Astrocyte (in vitro differentiated cells and primary cell): ENCODE measurements around the gene TMEM170B. TPM values are rescaled to one million over a fixed set of nuclear protein-coding genes. Genes with fewer than 3 reads are reported as not detected.

Experiments
- DNase-seq: peaks from one replicate; pipeline ENCODE4 v3.0.0-alpha.2; 2010; ENCODE audit warnings: low read depth
- FAIRE-seq: peaks from 2 replicates; lab custom pipeline; 2011; peaks lifted over from hg19 to GRCh38; lab: Jason Lieb, UNC
- H2AFZ ChIP-seq: 2 replicates; pipeline ENCODE4 v1.6.0; 2012; ENCODE audit warnings: low read depth, low read length, inconsistent platforms
- H3K27ac ChIP-seq: 2 replicates; pipeline ENCODE4 v1.5.1; 2011; ENCODE audit warnings: low read depth, low read length, inconsistent platforms
- H3K27me3 ChIP-seq: 2 replicates; pipeline ENCODE4 v1.6.0; 2011; ENCODE audit warnings: low read length, inconsistent platforms; ENCODE audit not compliant: insufficient read depth
- H3K36me3 ChIP-seq: 2 replicates; pipeline ENCODE4 v1.5.1; 2011; ENCODE audit warnings: low read length, inconsistent platforms; ENCODE audit not compliant: insufficient read depth
- H3K4me1 ChIP-seq: 2 replicates; pipeline ENCODE4 v1.5.1; 2011; ENCODE audit warnings: low read length, inconsistent platforms; ENCODE audit not compliant: insufficient read depth
- H3K4me2 ChIP-seq: 2 replicates; pipeline ENCODE4 v1.6.0; 2012; ENCODE audit warnings: low read length, inconsistent platforms
- H3K4me3 ChIP-seq: 2 replicates; pipeline ENCODE4 v1.5.1; 2011; ENCODE audit warnings: low read depth, mild to moderate bottlenecking, low read length, inconsistent platforms; ENCODE audit not compliant: insufficient read depth
- H3K79me2 ChIP-seq: 2 replicates; pipeline ENCODE4 v1.6.0; 2012; ENCODE audit warnings: mild to moderate bottlenecking, low read length, inconsistent platforms; ENCODE audit not compliant: insufficient read depth
- H3K9ac ChIP-seq: 2 replicates; pipeline ENCODE4 v1.6.0; 2012; ENCODE audit warnings: mild to moderate bottlenecking, low read length, inconsistent platforms
- H3K9me3 ChIP-seq: 2 replicates; pipeline ENCODE4 v1.5.1; 2012; ENCODE audit warnings: low read depth, mild to moderate bottlenecking, low read length, inconsistent platforms; ENCODE audit not compliant: insufficient read depth
- H4K20me1 ChIP-seq: 2 replicates; pipeline ENCODE4 v1.6.0; 2012; ENCODE audit warnings: low read length, inconsistent platforms; ENCODE audit not compliant: insufficient read depth
- H3K27ac Mint-ChIP-seq: one replicate; pipeline ENCODE4 v1.8.0; 2021; ENCODE audit warnings: mild to moderate bottlenecking, mixed read lengths; ENCODE audit not compliant: unreplicated experiment
- H3K27me3 Mint-ChIP-seq: one replicate; pipeline ENCODE4 v1.8.0; 2021; ENCODE audit warnings: low read depth, mixed read lengths; ENCODE audit not compliant: unreplicated experiment
- H3K36me3 Mint-ChIP-seq: one replicate; pipeline ENCODE4 v1.8.0; 2021; ENCODE audit warnings: low read depth, mixed read lengths; ENCODE audit not compliant: unreplicated experiment
- H3K4me1 Mint-ChIP-seq: one replicate; pipeline ENCODE4 v1.8.0; 2021; ENCODE audit warnings: low read depth, mixed read lengths; ENCODE audit not compliant: unreplicated experiment
- H3K4me3 Mint-ChIP-seq: one replicate; pipeline ENCODE4 v1.8.0; 2021; ENCODE audit warnings: mild to moderate bottlenecking, moderate library complexity, mixed read lengths; ENCODE audit not compliant: unreplicated experiment
- H3K9me3 Mint-ChIP-seq: one replicate; pipeline ENCODE4 v1.8.0; 2021; ENCODE audit warnings: mild to moderate bottlenecking, mixed read lengths; ENCODE audit not compliant: unreplicated experiment
- EZH2 ChIP-seq: IDR thresholded peaks from 2 replicates; pipeline ENCODE4 v1.6.1; 2012; ENCODE audit warnings: mild to moderate bottlenecking, low read length, inconsistent platforms; ENCODE audit not compliant: insufficient read depth
- total RNA-seq: library from RNA; stranded (reverse); gene quantifications from 2 replicates; pipeline ENCODE4 v1.2.1, GENCODE V29; 2021
- TF ChIP-seq, protein P1 (sequence below): IDR thresholded peaks from 2 replicates; pipeline ENCODE4 v1.5.1; 2011; ENCODE audit warnings: low read depth, mild to moderate bottlenecking, inconsistent platforms, low read length, moderate library complexity; ENCODE audit not compliant: insufficient read depth

TMEM170B gene
- total RNA-seq, 1 donor from 2014 or later, result 2.5 TPM

DNA sequence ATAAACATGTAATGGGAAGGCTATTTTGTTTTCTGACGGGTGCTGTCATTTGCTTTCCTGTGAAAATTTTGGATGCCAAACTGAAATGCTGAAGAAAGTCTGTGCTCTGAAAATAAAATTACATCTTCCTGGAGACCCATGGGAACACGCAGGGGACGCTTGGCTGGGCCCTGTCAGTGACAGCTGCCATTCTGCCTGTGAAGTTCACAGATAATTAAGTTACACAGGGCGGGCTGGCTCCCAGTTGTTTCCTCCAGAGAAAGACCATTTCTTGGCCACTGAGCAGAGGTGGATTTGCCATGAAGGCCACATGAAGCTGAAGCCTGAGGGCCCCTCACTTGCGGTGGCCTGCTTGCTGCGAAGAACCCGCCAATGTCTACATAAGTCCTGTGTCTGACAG lies 93.5 kb downstream of the TMEM170B start:
- no peak for FAIRE-seq
- no peaks in the 10 kb centered on the region for H3K79me2 ChIP-seq
- H3K4me1 ChIP-seq, result peaks cover 12% of the 10 kb centered on the region
- H3K27me3 ChIP-seq, result no peaks in the 10 kb centered on the region
- H3K36me3 ChIP-seq, result no peaks in the 10 kb centered on the region
- H3K4me2 ChIP-seq, result no peak overlapping the region
- no peak overlapping the region for H3K27ac Mint-ChIP-seq
- H3K9me3 ChIP-seq, result no peaks in the 10 kb centered on the region
- no peak overlapping the region for H2AFZ ChIP-seq
- no peaks in the 10 kb centered on the region for H3K9me3 Mint-ChIP-seq
- no peaks in the 10 kb centered on the region for H4K20me1 ChIP-seq
- no peak for DNase-seq
- H3K27me3 Mint-ChIP-seq, result no peaks in the 10 kb centered on the region
- no peak overlapping the region for H3K4me3 ChIP-seq
- H3K4me1 Mint-ChIP-seq, result peaks cover 11% of the 10 kb centered on the region
- TF ChIP-seq EZH2, result no peak
- TF ChIP-seq, protein P1, sequence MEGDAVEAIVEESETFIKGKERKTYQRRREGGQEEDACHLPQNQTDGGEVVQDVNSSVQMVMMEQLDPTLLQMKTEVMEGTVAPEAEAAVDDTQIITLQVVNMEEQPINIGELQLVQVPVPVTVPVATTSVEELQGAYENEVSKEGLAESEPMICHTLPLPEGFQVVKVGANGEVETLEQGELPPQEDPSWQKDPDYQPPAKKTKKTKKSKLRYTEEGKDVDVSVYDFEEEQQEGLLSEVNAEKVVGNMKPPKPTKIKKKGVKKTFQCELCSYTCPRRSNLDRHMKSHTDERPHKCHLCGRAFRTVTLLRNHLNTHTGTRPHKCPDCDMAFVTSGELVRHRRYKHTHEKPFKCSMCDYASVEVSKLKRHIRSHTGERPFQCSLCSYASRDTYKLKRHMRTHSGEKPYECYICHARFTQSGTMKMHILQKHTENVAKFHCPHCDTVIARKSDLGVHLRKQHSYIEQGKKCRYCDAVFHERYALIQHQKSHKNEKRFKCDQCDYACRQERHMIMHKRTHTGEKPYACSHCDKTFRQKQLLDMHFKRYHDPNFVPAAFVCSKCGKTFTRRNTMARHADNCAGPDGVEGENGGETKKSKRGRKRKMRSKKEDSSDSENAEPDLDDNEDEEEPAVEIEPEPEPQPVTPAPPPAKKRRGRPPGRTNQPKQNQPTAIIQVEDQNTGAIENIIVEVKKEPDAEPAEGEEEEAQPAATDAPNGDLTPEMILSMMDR, result no peak
- no peak overlapping the region for H3K9ac ChIP-seq
- no peaks in the 10 kb centered on the region for H3K36me3 Mint-ChIP-seq
- H3K4me3 Mint-ChIP-seq, result no peak overlapping the region
- H3K27ac ChIP-seq, result no peak overlapping the region

DNA sequence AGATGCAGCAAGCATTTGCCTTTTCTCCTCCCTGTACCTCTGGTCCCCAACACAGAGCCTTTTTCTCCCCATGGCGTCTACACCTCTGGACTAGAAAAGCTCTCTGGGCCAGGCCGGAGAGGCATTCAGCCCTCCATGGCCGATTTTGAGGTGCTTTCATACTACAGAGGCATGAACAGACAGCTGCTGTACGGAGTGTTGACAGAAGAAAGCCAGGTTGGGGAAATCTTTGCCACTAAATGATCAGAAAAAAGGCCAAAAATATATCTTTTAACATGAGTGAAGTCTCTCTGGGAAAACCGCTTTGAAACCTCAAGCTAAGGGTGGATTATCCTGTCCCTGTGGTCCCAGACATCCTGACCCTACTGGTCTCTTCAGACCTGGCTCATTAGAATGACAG lies 94.0 kb downstream of the TMEM170B start:
- Mint-ChIP-seq H3K27me3 (no peaks in the 10 kb centered on the region), H3K27ac (no peak overlapping the region), H3K9me3 (no peaks in the 10 kb centered on the region), H3K36me3 (no peaks in the 10 kb centered on the region), H3K4me3 (no peak overlapping the region), H3K4me1 (peaks cover 11% of the 10 kb centered on the region)
- no peak overlapping the region for H3K9ac ChIP-seq
- H3K36me3 ChIP-seq, result no peaks in the 10 kb centered on the region
- no peaks in the 10 kb centered on the region for H3K79me2 ChIP-seq
- H3K27ac ChIP-seq, result no peak overlapping the region
- H3K4me1 ChIP-seq, result peaks cover 12% of the 10 kb centered on the region
- H4K20me1 ChIP-seq, result no peaks in the 10 kb centered on the region
- DNase-seq, result no peak
- TF ChIP-seq, protein P1, result no peak
- TF ChIP-seq EZH2, result no peak
- no peak overlapping the region for H3K4me2 ChIP-seq
- no peaks in the 10 kb centered on the region for H3K27me3 ChIP-seq
- FAIRE-seq, result no peak
- H3K9me3 ChIP-seq, result no peaks in the 10 kb centered on the region
- no peak overlapping the region for H2AFZ ChIP-seq
- no peak overlapping the region for H3K4me3 ChIP-seq

DNA sequence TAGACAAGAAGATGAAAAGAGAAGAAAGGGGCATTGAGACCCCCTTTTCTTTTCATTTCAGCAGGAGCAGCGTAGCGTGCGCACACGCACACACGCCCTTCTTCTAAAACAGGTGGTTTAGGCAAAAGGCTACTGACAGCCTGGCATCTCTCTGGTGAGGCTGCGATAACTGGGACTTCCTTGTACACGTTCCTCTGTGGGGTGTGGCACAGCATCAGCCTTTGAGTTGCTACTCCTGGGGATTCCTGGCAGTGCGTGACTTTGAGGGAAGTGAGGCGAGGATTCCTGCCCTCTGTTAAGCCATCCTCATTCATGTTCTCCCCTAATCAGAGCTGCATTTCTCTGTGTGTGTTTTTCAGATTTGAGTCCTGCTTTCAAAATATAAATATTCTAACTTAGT lies 94.7 kb downstream of the TMEM170B start:
- TF ChIP-seq, protein P1, result no peak
- no peak for TF ChIP-seq EZH2
- FAIRE-seq (peak; percentile 34), DNase-seq (peak; percentile 57)
- Histone ChIP-seq H3K27me3 (no peaks in the 10 kb centered on the region), H3K9ac (peak overlapping the region; percentile 27), H4K20me1 (no peaks in the 10 kb centered on the region), H3K27ac (peak overlapping the region; percentile 33), H2AFZ (peak overlapping the region; percentile 1), H3K4me2 (no peak overlapping the region), H3K4me1 (peaks cover 18% of the 10 kb centered on the region), H3K79me2 (no peaks in the 10 kb centered on the region), H3K9me3 (no peaks in the 10 kb centered on the region), H3K4me3 (no peak overlapping the region), H3K36me3 (no peaks in the 10 kb centered on the region)
- H3K27ac Mint-ChIP-seq, result peak overlapping the region; percentile 75
- H3K27me3 Mint-ChIP-seq, result no peaks in the 10 kb centered on the region
- no peaks in the 10 kb centered on the region for H3K36me3 Mint-ChIP-seq
- H3K9me3 Mint-ChIP-seq, result no peaks in the 10 kb centered on the region
- H3K4me1 Mint-ChIP-seq, result peaks cover 11% of the 10 kb centered on the region
- H3K4me3 Mint-ChIP-seq, result no peak overlapping the region
